NCI-H1048 (cell line): ENCODE measurements around the gene RTKN.
"Not testable (repeated sequence)": the region's sequence is repeated elsewhere in the genome, so short reads cannot be mapped to it uniquely, and the experiment has no call there.

Experiments
- DNase-seq: peaks from one replicate; lab custom pipeline; 2025; lab: John Stamatoyannopoulos, UW

The RTKN gene

DNA sequence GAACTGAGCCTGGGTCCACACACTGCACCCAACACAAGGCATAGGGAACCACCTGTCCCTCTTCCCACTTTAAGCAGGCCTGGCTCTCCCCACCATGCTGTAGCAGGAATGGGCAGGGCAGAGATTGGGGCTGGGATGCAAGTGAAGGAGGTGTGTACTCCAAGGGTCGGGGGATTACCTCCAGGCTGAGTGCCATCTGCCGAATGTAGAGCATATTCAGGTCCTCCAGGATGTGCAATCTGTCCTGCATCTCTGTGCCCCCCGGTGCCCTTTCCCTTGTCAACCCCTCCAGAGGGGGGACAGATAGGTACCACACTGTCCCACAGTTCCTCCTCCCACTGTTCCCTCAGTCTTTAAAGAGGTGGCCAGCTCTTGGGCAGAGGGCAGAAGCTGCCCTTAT, 2.4 kb downstream of the RTKN start:
- no peak for DNase-seq

DNA sequence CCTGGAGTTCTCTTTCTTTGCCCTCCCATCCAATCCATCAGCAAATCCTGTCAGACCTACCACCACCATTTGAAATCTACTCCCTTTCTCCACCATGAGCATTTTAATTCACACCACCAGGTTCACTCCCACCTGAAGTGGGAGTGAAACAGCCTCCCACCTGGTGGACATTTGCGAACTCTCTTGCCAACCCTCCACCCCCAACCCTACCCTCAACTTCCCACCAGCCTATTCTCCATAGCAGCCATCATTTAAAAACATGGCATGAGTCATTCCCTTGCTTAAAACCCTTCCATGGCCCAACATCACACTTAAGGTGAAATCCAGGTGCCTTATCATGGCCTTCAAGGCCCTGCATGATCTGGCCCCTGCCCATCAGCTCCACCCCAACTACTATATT, 3.5 kb downstream of the RTKN start:
- DNase-seq: no peak

DNA sequence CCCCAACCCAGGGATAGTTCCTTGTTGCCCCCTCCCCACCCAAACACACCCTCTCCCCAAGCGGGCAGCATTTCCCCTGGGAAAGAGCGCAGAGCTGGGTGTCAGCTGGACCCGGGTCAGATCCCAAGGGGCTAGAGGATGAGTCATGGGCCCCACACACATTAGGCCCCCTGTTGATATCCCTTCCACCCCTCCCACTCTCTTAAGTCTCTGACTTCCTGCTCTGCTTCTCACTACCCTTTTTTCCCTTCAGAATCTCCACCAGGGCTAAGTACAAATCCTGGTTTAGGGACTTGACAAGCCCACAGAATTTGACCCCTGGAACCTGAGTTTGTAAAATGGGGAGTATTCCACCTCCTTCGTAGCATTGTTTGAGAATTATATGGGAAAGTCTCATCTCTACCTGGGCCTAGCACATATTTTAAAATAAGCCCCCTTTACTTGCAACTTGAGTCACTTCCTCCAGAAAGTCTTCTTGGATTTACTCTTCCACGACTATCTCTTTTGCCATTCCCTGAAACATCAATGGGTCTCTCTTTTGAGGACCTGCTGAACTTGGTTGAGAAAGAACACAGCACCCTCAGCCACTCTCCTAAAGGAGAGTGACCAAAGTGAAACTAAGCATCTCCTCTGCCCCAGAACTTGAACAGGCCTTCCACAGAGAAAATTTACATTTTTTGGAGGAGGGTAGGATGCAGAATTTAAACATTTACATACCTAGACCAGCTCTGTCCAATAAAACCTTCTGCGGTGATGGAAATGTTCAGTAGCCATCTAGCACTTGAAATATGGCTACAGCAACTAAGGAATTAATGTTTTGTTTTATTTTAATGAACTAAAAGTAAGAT, 4.7 kb downstream of the RTKN start:
- no peak for DNase-seq

DNA sequence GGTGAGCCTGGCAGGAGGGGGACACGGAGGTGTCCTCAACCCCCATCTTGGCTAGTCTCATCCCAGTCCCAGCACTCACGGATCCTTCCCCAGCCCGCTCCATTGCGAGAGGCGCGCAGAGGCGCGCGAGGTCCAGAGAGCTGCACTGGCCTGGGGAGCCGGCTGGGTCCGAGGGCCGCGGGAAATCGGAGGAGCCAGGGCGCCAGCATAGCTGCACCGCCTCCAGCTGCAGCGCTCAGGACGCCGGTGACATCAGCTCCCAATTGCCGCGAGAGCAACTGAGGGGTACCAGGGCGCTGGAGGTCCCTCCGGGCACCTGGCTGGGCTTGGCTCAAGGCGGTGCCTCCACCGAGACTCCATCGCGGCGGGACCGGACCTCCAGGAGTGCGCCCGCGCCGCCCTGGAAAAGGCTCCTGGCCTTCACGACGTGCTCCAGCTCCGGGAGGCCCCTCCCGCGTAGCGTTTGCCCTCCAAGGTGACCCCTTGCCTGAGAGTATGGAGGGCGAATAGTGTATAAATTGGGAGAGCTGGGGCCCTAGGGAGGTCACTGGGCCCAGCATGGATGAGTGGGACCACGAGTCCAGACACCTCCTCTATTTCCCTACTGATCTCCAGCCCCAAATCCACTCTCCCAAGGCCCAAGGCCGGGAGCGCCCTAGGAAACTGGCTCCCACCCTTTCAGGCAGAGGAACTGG, 5.5 kb downstream of the RTKN start:
- no peak for DNase-seq

DNA sequence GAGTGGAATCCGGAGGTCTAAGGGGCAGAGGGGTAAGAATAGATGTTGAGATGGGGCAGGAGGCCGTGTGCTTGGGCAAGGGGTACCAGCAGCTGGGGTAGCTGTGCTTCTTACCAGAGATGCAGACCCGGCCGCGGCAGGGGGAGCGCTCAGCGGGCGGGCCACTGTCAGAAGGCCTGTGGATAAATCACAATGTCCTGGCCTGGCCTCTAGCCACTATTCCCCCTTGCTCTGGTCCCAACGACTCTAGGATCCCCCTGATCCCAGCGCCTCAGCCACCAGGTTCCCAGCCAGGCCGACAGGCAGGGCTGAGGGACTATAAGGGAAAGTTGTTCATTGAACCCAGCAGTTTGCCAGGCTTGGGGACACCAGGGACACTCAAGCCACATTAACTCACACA, 11.2 kb downstream of the RTKN start:
- DNase-seq: no peak

DNA sequence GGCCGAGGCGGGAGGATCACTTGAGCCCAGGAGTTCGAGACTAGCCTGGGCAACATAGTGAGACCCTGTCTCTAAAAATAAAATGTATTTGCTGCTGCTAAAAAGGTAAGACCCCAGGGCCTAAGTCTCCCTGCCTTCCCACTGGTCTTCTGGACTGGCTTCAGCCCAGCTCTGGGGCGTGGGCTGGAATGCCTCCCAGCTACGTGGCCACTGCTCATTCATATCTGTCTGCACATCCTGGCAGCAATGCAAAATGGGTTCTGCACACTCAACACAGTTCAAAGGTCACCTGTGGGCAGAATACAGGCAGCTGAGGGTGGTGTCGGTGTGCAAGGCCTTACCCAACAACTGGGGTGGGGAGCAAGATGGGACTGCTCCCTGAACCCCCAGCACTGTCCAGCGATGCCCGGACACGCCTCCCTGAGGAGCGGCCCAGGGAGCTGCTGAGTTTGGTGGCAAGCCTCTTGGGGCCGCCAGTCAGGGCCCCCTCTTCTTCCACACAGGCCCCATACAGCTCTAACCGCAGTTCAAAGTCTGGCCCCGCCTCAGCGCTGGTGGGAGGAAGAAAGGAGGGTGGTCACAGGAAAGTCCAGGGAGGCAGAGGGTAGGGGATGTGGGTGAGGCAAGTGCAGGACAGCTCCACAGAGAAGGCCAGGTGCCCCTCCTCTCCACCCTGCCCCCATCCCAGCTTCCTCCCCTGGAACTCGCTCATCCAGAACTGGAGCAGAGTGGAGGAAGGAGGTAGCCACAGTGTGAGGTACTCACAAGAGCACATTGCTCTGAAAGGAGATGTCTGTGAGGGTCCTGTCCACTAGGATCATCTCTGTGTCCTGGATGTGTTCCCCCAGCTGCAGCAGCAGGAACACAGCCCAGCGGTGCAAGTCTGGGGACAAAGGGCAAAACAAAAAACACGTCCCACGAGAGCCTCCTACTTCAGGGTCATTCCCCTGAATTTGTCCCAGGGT, 12.0 kb downstream of the RTKN start:
- DNase-seq: no peak

DNA sequence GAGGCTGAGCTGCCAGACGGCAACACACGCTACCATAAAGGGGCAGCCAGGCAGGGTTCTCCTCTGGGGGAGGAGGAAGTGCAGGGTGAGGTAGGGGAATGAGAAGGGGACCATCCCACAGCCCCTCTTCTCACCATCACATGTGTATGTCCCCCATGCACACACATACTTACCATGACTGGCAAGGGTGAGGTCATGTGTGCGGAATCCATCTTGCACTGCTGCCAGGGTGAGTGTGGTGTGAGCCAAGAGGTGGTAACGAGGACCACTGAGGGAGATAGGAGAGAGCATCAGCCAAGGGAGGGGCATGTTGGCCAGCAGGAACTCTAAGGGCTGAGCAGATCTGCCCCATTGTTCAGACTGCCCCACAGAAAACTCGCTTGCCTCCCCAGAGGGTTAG, 13.1 kb downstream of the RTKN start:
- no peak for DNase-seq

DNA sequence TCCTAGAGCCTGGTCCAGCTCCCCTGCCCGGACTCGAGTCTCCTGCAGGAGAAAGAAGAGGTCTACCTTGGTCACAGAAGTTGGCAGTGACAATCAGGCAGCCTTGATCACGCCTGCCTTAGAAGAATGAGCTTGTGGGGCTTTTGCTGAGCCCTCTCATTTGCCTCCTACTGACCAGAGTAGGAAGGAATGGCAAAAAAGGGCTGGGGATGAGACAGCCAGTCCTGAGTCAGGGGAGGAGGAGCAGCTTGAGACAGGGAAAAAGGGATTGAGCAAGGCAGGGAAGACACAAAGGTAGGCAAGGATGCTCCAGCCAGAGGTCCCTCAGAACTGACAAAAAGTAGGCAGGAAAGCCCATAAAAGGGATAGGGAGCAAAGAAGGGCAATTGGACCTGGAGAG, 14.2 kb downstream of the RTKN start:
- no peak for DNase-seq

DNA sequence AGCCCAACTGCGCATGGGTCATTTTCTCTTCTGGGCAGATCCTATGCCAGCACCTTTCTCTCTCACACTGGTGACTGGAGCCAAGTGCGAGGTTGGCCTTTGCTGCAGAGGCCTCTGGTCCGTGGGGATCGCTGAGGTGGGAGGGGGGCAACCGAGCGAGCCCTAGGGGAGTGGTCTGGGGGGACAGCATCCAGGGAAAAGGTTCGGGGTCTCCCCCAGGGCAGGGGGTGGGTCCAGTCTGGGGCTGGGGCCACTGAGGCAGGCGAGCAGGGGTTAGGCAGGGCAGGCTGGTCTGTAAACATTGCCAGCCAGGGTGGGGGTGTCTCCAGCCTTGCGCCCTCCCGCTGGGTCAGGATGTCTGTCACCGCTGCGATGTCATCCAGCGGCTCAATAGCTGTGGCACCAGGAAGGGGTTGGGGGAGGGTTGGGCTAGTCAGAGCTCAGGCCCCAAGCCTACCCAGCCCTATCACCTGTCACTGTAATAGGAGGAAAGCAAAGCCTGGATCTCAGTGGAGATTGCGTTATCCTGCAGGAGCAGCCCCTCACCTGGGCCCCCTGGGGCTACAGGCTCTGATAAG, 15.5 kb downstream of the RTKN start:
- DNase-seq: no peak

DNA sequence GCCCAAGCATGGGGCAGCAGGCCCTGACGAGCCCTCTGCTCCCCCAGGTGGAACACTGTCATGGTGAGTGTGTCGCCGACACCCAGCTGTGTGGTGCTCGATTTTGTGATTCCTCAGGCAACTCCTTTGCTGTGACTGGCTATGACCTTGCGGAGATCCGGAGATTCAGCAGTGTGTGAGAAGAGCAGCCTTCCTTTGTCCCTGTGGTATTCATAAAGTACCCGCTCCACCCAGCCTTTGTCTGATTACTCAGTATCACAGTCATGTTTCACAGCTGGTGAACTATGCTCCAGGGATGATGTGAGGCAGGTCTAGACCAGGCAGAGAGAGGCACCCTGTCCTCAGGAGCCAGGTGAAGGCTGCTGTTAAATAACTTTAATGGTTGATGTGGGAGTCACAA, 16.2 kb downstream of the RTKN start:
- DNase-seq: no peak

DNA sequence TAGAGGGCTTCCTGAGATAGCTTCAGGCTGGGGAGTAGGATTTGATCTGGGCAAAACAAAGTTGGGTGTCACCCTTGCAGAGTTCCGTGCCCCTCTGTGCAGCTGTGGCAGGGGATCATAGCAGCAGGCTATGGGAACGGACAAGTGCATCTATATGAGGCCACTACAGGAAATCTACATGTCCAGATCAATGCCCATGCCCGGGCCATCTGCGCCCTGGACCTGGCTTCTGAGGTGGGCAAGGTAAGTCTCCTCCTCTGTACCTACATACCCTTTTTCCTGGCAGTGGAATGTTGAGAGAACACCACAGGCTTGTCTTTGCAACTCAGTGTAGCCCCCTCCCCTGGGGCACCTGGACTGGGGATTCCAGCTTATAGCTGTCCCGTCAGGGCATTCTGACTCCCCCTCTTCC, 16.7 kb downstream of the RTKN start:
- no peak for DNase-seq

DNA sequence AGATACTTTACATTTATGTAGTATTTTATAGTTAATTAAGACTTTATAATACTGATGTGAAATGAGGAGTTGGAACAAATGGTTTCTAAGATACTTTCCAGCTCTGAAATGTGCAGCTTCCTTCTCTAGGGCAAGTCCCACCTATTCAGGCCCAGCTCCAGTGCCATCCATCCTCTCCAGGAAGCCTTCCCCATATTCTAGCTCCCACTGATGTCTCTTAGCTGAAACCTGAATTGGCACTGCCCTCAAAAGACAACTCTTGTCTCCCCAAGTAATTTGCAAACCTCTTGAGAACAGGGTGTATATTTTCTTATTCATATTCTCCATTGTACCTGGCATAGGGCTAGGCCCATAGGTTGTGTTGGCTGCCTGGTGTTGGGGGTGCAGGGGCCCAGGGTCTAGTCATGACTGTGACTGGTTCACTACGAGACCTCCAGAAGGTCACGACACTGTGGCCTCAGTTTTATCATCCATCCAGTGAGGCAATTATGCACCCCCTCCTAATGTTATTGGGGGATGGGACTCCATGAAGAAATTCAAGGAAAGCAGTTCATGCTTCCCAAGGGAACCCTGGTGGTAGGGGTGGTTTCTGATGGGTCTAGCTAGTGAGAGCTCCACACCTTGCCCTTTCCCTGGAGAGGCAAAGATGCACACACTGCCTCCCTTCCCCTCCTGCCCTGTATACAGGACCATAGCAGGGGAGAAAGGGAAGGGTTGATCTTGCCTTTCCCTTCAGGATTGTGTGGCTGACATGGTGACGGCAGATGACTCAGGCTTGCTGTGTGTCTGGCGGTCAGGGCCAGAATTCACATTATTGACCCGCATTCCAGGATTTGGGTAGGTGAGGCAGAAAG, 17.4 kb downstream of the RTKN start:
- no peak for DNase-seq

DNA sequence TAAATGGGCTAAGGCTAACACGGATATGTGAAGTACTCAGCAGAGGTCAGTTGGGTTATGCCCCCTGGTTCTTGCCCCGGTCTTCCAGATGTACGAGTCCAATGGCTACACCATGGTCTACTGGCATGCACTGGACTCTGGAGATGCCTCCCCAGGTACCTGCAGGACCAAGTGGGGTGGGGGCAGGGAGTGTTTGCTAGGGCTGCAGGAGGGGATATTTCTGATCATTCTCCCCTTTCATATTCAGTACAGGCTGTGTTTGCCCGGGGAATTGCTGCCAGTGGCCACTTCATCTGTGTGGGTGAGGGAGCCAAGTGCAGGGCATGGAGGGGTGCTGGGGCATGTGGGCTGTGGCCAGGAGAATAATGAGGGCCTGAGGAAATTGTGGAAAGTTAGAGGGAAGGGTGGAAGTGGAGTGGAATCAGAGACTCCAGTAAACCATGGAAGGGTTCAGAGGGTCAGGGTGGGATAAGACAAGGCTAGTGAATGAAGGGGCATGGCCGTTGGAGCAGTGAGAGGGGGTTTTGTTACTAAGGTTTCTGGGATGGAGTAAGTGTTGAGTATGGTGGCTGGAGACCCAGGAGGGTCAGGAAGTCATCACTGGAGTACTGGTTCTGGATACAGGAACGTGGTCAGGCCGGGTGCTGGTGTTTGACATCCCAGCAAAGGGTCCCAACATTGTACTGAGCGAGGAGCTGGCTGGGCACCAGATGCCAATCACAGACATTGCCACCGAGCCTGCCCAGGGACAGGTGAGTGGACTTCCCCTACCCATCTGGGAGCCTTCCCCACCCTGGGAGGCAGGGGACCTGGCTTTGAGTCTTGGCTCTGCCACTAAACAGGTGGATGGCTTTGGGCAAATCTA, 18.3 kb downstream of the RTKN start:
- no peak for DNase-seq

DNA sequence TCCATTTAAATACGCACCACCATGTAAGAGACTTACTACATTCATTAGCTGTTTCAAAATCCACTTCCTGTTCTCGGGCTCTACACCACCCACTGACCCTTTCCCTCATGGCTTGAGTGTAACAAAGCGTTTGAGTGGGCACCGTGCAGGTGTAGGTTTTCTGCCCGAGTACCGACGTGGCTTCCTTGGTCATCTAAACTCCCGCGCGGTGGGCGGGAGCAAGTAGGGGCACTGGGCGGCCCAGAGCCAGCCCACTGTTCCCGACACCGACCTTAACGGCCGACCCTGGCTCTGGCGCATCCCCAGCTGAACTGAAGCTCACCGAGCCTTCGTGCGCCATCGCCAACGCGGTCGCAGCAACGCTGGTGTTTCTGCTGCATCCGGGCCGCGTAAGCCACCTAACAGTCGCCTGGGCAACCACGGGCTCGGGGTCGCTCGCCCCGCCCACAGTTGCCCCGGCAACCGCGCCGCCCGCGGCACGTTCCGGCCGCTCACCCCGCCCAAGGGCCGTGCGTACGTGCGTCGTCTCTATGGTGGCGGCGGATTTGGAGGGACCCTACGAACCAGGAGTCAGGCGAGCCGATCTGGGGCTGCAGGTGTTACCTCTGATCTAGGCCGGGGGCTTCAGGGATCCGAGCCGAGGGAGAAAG, 20.4 kb downstream of the RTKN start, which contains the start of the genes C2orf81 and WDR54:
Gene C2orf81, minus strand, starts transcription at position 399 of the 650 bp plus-strand sequence. Its CDS starts 59 bp downstream, at position 340.
Gene WDR54, plus strand, starts transcription at position 510 of the 650 bp plus-strand sequence. CDS start 424 bp downstream, outside the sequence.
- DNase-seq: peak; percentile 71

DNA sequence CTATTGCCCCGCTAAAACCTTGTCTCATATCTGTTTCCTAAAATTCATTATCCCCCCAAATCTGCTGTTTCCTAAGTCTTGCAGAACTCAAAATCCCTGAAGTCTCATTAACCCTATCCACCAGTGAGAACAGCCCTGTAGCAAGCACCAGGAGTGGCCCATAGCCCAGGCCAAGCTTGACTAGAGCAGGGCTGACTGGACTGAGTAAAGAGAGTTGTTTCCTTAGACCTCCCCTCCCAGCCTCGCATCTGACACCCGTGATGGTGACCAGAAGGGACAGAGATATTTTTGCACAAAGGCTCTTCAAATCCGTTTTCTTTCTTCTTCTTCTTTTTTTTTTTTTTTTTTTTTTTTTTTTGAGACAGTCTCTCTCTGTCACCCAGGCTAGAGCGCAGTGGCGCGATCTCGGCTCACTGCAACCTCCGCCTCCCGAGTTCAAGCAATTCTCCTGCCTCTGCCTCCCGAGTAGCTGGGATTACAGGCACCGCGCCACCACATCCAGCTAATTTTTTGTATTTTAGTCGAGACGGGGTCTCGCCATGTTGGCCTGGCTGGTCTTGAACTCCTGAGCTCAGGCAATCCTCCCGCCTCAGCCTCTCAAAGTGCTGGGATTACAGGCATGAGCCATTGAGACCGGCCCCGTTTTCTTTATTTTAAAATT, 21.2 kb downstream of the RTKN start:
- not testable (repeated sequence) for DNase-seq

DNA sequence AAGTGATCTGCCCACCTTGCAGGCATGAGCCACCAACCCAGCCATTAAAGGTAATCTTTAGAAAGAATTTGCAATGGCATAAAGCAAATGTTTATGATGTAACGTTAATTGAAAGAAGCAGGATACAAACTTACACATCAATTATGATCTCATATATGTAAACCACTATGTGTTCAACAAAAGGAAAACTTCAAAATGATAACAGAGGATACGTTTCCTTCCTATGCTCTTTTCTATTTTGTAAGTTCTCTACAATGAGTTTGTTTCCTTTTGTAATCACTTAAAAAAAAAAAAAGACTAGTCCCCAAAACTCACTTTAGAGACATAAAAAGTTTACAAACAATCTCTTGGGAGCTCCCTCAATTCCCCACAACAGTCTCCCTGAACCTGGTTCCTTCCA, 21.7 kb downstream of the RTKN start:
- DNase-seq: no peak

DNA sequence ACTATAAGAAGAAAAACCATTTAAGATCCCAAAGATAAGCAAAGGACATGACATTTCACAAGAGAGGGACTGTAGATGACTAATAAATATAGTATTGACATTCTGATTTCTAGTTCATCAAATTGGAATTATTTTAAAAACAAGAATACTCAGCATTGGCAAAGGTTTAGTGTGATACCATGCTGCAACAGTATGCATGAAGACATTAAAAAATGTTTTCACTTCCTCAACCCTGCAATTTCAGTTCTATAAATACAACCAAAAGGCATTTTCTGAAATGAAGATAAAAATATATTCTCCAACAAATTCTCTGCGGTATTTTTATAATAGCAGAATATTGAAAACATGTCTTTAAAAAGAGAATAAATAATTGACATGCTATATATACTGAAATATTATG, 22.4 kb downstream of the RTKN start:
- no peak for DNase-seq

DNA sequence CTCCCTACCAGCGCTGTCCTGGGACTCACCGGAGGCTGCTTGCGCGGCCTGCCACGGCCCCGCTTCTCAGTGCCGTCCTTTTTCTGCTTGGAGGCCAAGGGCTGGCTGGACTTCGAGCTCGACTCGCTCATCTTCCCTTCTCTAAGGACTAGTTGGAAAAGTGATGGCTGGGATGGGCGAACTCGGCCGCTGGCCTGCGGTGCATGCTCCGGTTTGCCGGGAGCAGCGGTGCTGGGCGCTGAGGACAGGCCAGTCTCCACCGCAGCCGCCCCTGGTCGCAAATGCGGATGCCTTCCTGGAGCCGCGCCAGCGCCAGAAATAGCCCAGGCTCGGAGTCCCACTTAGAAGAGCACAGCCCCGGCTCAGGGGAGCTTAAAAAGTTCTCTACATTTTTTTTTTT, 23.4 kb downstream of the RTKN start:
- no peak for DNase-seq

DNA sequence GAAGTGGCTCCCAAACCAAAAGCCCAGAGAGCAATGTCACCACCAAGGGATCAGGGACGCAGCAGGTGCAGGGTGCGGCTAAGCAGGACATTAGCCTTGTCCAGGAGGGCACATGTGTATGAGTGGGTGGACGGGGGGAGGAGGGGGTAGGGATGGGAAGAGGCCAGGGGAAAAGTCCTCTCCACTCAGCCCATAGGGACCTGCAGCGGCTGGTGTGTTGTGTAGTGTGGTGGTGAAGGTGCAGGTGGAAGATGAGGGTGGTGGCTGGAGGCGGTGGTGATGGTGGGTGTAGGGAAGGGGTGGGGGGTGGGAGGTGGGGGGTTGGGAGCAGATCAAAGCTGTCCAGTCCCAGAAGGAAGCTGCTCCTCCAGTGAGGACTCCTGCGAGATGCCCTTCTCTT, 24.0 kb downstream of the RTKN start:
- no peak for DNase-seq
